Esophagus mucosa (tissue), 1 donor: Measurements from ENCODE around the gene ADM. TPM values are rescaled to one million over a fixed set of nuclear protein-coding genes. Genes with fewer than 3 reads are reported as not detected.
A peak's percentile ranks its signal among the peaks of the same experiment; 100 is the strongest.
"Not testable (repeated sequence)": the region's sequence is repeated elsewhere in the genome, so short reads cannot be mapped to it uniquely, and the experiment has no call there.

Experiments
- ATAC-seq: fragments of 200-7000 bp; cut with Tn5 transposase; one replicate; pipeline ENCODE4 v1.9.1; 2020
- total RNA-seq: library from RNA; stranded (reverse); gene quantifications from one replicate; pipeline ENCODE4 v1.2.4, GENCODE V29; 2023
- donor health status: DM: yes; HTN: yes; CAD: no.

The ADM gene, protein sequence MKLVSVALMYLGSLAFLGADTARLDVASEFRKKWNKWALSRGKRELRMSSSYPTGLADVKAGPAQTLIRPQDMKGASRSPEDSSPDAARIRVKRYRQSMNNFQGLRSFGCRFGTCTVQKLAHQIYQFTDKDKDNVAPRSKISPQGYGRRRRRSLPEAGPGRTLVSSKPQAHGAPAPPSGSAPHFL
- total RNA-seq, result 15.5 TPM

DNA sequence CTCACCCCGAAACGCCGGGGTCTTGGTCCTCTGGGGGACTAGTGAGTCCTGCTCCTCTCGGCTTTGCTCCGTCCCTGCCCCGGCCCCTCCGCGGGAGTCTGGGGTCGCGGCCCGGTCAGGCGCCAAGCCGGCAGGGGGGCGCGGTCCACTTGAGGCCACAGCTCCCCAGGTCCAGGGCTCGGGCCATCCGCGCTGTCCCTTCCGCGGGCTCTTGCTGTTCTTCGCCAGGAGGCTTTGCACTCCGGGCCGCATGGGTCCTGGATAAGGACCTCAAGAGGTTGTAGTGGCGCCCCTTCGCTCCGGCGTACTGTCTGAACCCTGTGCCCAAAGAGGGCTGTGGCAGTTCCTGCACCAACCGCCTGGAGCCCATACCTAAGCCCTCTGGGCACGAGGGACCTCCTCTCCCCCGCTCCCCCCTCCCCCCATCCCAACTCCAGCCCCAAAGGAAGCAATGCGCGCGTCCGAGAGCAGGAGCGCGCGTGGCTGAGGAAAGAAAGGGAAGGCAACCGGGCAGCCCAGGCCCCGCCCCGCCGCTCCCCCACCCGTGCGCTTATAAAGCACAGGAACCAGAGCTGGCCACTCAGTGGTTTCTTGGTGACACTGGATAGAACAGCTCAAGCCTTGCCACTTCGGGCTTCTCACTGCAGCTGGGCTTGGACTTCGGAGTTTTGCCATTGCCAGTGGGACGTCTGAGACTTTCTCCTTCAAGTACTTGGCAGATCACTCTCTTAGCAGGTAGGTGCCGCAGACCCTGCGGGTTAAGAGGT, at the start of gene ADM:
ADM (plus strand) TSS at position 579 of the 767 bp plus-strand sequence. CDS start 628 bp downstream, outside the sequence.
- peak; percentile 53 for ATAC-seq

DNA sequence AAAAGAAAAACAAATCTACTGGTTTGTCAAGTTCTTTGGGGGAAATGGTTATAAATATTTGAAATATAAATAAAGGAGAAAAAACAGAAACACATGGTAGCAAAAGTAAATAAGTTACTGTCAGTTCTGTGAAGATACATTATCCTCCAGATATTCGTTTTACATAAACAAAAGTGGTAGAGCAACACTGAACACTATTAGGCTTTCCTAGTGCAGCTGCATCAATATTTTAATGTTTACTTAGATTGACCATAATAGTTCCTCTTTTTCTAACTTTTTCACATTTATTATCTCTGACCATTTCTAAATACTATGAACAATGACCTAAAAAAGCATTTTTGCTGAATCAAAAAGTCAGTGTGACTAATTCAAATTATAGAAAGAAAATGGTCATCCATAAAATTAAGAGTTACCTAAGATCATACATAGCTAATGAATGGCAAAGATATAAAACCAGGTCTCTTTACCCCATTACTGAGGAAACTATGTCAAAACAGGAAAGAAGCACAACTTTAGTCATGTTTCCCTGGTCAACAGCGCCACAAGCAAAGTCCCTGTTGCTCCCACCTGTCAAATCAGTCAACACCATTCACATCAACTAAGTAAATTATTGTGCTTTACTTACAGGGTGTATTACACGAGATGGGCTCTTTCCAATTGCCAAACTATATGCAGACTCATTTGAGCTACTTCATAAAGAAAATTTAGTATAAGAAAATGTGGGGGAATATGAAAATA, 49.3 kb upstream of the ADM start:
- no peak for ATAC-seq

DNA sequence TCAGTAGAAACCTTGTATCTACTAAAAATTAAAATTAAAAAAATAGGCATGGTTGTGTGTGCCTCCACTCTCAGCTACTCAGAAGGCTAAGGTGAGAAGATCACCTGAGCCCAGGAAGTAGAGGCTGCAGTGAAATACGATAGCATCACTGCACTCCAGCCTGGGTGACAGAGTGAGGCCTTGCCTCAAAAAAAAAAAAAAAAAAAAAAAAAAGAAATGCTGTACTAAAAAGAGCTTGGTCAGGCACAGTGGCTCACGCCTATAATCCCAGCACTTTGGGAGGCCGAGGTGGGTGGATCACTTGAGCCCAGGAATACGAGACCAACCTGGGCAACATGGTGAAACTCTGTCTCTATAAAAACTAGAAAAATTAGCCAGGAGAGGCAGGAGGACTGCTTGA, 47.4 kb upstream of the ADM start:
- no peak for ATAC-seq

DNA sequence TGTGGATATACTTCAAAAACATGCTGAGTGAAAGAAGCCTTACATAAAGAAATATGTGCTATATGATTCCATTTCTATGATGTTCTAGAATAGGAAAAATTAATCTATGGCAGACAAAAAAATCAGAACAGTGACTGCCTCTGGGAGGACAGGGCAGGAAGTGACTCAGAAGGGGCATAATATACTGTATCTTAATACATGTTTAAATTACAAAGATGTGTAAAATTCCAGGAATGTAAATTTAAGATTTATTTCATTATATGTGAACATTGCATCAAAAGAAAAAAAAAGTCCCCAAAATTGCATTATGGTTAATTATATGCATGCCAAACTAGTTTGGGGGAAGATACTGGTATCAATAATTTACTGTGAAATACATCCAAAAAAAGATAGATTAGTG, 43.1 kb upstream of the ADM start:
- ATAC-seq, result no peak

DNA sequence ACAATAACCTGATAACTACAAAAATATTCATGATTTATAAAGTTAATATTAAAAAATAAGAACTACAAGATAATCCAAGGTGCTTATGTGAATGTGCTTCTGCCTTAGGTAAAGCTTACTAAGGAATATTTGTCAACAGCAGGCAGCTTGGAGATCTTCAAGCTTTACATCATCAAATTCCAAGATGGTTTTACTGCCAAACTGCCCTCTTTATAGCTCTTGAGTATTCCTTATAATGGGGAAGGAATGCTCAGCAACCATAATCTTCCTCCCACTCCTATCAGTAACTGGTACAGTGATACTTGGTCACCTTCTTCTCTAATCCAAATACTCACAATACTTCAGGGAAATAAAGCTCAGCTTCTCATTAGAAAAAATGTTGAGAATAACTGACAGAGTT, 40.9 kb upstream of the ADM start:
- ATAC-seq, result no peak

DNA sequence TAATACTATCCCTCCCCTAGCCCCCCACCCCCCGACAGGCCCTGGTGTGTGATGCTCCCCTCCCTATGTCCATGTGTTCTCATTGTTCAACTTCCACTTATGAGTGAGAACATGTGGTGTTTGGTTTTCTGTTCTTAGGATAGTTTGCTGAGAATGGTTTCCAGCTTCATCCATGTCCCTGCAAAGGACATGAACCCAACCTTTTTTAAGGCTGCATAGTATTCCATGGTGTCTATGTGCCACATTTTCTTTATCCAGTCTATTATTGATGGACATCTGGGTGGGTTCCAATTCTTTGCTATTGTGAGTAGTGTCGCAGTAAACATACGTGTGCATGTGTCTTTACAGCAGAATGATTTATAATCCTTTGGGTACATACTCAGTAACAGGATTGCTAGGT, 40.2 kb upstream of the ADM start:
- not testable (repeated sequence) for ATAC-seq

DNA sequence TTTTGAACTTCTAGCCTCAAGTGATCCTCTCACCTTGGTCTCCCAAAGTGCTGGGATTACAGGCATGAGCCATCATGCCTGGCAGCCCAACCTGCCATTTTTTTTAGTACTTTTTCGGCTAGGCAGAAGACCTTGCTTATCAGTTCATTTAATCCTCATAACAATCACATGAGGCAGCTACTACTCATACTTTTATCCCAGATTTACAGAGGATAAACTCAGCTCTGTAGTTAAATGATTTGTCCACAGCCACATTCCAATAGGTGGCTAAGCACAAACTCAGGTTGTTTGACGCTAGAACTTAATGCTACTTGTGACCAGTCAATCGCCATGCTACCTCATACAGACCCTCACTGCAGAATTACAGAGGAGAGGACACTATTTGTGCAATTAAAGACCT, 38.9 kb upstream of the ADM start:
- ATAC-seq, result no peak

DNA sequence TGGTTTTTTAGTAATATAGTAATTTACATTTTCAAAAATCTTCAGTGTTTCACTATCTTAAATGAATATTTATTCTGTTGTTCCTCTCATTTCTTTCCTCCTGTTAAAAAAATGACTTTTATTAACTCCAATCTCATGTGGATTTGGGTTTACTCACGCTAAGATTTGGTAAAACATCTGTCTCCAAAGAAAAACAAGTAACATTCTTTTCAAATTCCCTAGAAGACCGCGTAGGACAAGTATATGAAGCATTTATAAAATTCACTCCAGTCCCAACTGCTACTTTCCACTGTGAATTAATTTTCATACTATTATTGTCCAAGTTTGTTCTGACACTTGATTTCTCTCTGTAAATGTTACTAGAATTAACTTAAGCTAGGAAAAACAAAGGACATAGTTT, 37.1 kb upstream of the ADM start:
- ATAC-seq, result no peak

DNA sequence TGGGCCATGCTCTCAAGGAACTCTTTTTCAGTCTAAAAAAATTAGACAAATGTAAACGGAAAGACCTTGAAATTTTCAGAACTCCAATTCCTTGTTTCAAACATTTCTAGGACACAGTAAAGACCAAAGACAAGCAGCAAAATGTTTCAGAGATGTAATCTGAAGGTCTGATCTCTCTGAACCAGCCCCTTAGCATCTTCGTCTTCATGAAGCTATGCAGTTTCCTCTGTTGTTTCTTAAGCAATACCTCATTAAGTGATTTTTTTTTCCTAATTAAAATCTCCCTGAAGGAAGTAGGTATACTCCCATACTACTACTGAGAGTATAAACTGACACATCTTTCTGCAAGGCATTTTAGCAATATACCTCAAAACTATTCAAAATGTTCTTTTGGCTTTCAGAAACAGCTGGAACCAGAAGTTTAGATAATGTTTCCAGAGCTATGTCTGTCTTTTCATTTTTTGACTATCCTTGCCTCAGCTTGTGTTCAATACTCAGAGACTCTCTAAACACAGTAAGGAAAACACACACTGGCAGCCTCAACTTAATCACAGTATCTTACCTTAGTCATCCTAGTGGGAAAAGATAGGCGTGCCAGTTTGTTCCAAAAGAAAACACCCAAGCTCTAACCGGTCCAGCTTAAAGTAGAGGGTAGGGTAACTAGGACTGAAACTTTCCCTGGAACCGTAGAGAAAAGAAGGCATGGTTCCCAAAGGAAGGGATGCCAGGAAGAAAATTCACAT, 36.0 kb upstream of the ADM start:
- ATAC-seq, result no peak

DNA sequence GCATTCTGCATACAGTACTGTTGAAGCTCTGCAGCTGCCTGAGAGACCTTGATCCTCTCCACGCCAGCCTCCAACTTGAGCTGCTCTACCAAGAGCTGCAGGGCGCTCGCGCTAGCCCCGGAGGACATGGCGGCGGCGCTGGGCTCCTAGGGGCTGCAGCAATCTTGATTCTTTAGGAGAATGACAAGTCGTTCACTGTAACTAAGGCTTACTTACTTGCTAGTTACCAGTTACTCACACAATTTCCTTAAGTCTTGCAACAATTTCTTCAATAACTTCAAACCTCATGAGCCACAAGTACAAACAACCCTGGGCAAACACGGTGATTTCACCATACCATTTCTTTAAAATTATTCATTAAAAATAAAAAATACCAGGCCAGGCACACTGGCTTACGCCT, 32.7 kb upstream of the ADM start:
- no peak for ATAC-seq

DNA sequence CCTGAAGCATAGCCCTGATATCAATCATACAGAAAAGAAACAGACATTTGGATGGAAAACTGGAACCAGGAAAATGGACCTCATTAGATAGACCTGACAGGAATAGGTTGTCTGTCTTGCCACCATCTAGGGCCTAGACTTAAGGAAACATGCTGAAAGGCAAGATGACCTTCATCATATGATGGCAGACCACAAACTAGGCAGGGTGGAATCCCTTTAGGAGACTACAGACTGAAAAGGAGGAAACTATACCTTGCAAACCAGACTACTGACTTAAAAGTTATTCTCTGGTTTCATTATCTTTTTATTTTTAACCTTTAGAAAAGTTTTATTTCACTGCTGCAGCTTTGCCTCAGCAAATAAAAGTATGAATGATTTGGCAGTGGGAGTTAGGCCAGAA, 31.1 kb upstream of the ADM start:
- ATAC-seq, result no peak

DNA sequence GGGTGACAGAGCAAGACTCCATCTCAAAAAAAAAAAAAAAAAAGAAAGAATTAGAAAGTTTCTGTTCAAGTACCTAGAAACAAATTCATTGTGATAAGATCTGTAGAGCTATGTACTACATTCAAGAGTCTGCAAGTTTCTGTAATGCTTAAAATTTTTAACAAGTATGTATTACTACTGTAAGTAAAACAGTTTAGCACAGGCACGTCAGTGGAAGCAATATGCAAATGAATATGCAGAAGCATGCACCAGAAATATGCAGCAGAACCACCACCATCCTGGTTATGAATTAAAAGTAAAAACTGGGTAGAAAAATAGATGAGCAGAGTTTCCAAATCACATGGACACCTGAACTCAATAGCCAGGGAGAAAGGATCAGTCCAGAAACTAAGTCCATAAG, 30.1 kb upstream of the ADM start:
- no peak for ATAC-seq

DNA sequence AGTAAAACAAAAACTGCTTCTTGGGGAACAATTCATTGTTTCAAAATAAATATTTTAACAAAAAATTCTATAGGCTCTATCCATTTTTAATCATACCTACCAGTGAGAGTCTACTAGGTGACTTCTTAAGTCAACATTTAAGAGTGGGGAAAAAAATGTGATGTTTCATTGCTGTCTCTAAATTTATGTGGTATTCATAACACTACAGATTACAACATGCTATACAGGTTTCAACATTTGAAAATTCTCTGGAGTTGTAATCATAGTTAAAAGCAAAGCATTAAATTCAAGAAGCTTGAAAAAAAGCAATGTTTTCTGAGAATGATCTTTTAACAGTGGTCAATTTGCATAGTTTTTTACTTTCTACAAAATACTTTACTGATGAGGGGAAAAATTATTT, 29.2 kb upstream of the ADM start:
- no peak for ATAC-seq

DNA sequence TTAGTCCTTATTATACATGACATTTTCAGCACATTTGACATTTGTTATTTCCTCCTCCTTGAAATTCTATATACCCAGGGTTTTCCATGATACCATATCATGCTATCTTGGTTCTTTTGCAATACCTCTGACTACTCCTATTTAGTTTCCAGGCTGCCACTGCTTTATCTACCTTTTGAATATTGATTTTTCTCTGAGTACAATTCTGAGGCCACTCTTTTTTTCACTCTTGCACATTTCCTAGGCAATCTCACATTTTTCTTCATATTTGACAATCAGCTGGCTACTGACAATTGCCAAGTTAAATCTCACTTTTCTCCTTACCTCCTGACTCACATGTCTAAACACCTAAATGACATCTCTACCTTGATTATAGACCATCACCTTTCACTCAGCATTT, 22.8 kb upstream of the ADM start:
- ATAC-seq, result no peak

DNA sequence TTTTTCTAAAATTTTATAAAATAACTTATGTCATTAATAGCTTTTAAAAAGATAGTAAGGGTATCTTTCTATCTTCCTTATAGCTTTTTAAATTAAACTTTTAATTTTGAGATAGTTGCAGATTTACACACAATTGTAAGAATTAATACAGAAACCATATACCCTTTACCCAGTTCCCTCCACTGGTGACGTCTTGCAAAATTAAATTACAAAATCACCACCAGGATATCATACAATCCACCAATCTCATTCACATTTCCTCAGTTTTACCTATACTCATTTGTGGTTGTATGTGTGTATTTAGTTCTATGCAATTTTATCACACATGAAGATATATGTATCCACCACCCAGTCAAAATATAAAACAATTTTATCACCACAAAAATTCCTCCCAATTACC, 20.9 kb upstream of the ADM start:
- no peak for ATAC-seq

DNA sequence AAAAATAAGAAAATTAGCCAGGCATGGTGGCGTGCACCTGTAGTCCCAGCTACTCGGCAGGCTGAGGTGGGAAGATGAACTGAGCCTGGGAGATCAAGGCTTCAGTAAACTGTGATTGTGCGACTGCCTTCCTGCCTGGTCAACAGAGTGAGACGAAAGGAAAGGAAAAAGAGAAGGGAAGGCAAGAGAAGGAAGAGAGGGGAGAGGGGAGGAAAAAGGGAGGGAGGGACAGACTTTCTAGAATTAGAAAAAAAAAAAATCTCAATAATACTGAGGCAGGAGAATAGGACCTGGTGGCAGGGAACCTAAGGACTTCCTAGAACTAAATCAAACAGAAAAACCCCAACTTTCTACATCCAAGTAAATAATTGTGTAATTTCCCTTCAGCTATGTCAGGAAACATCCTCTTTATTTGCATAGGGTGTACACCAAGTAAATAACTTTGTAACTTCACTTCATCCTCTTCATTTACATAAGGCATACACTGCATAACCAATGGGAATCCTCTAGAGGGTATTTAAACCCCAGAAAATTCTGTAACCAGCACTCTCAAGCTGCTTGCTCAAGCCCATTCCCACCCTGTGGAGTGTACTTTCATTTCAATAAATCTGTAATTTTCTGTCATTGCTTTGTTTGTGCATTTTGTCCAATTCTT, 19.6 kb upstream of the ADM start:
- ATAC-seq, result no peak

DNA sequence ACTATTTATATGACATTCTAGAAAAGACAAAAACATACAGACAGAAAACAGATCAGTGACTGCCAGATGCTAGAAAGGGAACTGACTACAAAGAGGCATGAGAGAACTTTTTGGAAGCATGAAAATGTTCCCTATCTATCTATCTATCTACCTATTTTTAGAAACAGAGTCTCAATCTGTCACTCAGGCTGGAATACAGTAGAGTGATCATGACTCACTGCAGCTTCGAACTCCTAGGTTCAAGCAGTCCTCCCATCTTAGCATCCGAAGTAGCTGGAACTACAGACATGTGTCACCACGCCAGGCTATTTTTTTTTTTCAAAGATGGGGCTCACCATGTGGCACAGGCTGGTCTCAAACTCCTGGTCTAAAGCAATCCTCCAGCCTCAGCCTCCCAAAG, 17.7 kb upstream of the ADM start:
- no peak for ATAC-seq

DNA sequence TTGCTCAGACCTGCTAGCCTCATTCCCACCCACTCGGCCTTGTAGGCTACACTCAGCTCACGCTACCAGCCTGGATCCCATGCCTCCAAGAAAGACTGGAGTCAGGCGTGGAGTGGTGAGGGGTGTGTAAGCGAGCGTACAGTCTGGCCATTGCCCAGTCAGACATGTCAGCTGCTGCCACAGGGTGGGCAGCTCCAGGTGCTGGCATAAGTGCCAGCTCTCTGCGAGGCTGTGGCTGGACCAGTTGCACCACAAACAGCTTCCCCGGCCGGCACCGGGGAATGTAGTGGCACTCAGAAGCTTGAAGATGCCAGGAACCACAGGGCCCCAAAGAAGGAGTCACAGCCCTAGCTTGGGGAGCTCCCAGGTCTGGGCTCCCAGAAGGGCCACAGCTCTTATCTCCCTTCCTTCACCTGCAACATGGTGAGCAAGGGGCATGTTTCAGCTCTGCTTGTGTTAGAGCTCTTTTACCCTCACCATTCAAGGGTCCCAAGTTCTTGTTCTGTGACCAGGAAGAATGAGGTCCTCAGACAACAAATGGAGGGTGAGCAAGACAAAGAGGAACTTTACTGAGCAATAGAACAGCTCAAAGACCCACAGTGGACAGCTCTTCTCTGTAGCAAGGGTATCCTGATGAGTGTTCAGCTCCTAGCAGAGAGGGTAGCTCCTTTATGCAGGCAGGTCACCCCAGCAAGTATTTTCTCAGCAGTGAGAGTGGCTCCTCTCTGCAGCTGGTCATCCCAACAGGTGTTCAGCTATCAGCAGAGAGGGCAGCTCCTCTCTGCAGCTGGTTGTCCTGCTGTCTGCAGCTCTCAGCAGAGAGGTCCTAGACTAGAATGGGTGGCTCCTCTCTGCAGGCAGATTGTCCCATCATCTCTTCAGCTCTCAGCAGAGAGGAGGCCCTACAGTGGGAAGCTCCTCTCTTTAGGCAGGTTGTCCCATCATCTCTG, 16.8 kb upstream of the ADM start:
- no peak for ATAC-seq

DNA sequence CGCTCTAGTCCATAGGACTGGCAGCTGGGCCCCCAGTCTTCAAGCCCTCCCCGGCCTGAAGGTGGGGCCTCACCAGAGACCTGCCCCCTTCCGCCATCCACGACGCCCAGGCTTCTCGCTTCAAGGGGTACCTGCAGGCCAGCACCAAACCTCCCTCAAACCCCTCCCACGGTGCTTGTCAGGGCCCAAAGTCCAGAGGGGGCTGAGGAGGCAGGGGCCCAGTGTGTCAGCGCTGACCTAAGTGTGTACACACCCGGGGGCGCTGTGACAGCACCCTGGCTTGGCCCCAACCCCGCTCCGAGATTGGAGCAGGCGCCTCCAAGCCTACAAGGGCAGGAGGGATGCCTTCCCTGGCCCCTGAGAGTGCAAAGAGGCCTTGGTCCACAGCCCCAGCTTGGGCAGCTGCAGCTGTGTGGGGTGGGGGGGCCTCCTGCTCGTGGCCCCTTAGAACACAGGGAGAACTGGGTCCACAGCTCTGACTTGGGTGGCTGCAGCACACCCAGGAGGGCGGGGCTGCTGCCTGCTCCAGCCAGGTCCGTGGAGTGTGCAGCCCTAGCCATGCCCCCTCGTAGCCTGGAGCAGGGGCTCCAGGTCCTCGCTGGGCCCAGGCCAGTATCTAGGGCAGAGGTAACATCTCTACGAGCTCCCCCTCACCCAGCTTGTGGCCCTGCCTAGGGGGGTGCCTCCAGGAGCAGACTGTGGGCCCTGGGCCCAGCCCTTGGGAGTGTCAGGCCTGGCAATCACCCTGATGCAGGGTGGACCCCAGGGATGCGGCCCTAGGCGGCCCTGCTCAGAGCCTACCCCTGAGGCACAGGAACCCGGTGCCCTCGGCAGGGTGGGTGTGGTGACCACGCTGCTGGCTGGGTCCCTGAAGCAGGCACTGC, 15.8 kb upstream of the ADM start:
- ATAC-seq, result no peak

DNA sequence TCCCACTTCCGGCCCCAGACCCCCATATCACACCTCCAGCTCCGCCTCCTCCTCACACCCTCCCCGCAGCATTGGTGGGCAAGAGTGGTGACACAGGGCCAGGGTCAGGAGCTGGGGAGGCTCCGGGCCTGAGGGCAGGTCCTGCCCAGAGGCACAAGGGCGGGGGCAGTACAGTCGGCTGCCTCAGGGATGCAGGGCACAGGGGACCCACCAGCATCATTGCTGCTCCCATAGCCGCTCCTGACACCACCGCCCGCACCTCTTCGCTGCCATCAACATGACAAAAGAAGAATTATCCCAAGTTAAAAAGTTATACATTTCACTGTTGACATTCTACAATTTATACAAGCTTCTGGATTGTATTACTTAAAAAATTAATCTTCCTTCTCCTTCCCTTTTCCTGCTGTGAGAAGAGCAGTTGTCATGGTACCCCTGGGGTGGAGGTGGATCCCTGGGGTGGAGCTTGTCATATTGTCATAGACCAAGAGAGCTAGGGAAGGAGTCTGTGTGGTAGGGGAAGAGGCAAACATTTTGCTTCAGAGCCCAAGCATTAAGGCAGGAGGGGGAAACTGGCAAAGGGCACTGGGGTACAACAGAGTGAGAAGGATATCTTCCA, 15.0 kb upstream of the ADM start:
- no peak for ATAC-seq
